ENCODE data around the gene CBLB. TPM values are rescaled to one million over a fixed set of nuclear protein-coding genes. Genes with fewer than 3 reads are reported as not detected.

The CBLB gene
- total RNA-seq, 1 experiment from 2014 or later: 8.6 TPM

DNA sequence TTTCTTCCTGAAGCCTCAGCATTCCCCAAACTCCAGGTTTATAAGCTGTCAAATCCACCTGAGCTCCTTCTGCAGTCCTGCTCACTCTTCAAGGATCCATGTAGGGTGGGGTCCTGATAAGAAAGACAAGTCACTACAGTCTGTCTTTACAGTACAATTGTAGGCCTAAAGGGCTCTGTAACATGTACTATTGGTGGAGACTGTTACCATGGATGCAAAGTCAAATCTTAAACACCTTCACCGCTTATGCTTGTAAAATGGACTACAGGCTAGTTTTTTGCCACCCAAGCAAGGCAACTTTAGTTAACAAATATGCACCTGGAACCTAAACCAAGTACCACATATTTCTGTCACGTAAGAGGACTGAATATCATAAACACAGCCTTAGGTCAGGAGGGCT, 44.7 kb downstream of the CBLB start:
- ATAC-seq (no peak), DNase-seq (ENCODE audit: low read depth, low spot score) (no peak)
- Histone ChIP-seq H3K9me3 (ENCODE audit: control insufficient read depth, insufficient read depth, low read depth, low read length) (no peaks in the 10 kb centered on the region), H3K4me3 (ENCODE audit: low read depth in 2 of 2, low read length in 2 of 2) (no peak overlapping the region), H3K4me1 (ENCODE audit: control insufficient read depth, insufficient read depth, low read length) (no peaks in the 10 kb centered on the region), H3K27ac (ENCODE audit: low read length) (no peak overlapping the region), H3K27me3 (ENCODE audit: control insufficient read depth, insufficient read depth, low read length) (no peaks in the 10 kb centered on the region), H3K36me3 (ENCODE audit: control insufficient read depth, insufficient read depth, low read length) (no peaks in the 10 kb centered on the region)
- TF ChIP-seq SIN3A (IDR thresholded peaks at IDR 0.05; ENCODE audit: borderline replicate concordance, insufficient read depth, low read depth, low read length) (no peak), POLR2AphosphoS5 (IDR thresholded peaks at IDR 0.05; ENCODE audit: low read depth, low read length) (no peak), TCF7L2 (IDR thresholded peaks at IDR 0.05; ENCODE audit: low read depth, low read length) (no peak), REST (IDR thresholded peaks at IDR 0.05; ENCODE audit: insufficient read depth in 1 of 2, low read depth in 2 of 2, low read length in 1 of 2) (no peak)
- TF ChIP-seq, protein P1, sequence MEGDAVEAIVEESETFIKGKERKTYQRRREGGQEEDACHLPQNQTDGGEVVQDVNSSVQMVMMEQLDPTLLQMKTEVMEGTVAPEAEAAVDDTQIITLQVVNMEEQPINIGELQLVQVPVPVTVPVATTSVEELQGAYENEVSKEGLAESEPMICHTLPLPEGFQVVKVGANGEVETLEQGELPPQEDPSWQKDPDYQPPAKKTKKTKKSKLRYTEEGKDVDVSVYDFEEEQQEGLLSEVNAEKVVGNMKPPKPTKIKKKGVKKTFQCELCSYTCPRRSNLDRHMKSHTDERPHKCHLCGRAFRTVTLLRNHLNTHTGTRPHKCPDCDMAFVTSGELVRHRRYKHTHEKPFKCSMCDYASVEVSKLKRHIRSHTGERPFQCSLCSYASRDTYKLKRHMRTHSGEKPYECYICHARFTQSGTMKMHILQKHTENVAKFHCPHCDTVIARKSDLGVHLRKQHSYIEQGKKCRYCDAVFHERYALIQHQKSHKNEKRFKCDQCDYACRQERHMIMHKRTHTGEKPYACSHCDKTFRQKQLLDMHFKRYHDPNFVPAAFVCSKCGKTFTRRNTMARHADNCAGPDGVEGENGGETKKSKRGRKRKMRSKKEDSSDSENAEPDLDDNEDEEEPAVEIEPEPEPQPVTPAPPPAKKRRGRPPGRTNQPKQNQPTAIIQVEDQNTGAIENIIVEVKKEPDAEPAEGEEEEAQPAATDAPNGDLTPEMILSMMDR (IDR thresholded peaks at IDR 0.05): no peak
- intact Hi-C loops (cut with micrococcal nuclease; ENCODE audit: unreplicated experiment): no loop called here
- CTCF ChIA-PET: no interaction called here
- in situ Hi-C loops (cut with HindIII; ENCODE audit: low pct_unique_long_range_greater_than_20kb, low sequenced_read_pairs): no loop called here
- POLR2A ChIA-PET: no interaction called here
- no TSS peak for BruUV-seq (replicated peaks)

DNA sequence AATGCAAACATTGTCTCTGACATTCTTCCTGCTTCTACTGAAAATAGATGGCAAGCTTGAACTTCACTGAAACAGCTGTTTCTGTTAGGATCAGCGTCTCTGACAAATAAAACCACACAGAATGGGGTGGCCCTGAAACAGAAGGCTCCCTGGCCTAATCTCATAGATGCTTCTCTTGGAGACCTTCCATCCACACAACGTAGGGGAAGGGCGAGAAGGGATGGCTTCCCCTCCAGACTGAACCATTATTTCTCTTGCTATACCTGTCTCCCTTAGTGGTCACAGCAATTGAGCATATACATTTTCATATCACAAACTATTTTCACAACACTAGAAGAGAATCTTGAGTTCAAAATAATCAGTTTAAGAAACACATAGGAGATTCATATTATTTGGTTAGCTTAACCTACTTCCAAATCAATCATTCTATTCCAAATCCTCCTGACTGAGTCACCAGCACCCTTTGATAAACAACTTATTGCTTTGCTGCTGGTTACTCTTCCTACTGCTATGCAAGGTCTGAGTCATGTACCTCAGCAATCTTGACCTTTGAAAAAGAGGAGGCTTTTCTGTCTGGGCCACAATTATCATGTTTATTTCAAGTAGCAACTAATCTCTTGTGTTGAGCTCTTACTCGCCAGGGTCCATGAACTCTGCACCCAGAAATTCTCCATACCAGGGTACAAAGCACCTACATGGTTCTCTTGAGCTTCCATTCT, 45.5 kb downstream of the CBLB start:
- ChIA-PET POLR2A (no interaction called here), CTCF (no interaction called here)
- no peak overlapping the region for H3K4me3 ChIP-seq (ENCODE audit: low read depth in 2 of 2, low read length in 2 of 2)
- DNase-seq (ENCODE audit: low read depth, low spot score) (no peak), ATAC-seq (no peak; the same call in 1 of the 2 replicates)
- TF ChIP-seq, protein P1 (IDR thresholded peaks at IDR 0.05): no peak
- TF ChIP-seq SIN3A (IDR thresholded peaks at IDR 0.05; ENCODE audit: borderline replicate concordance, insufficient read depth, low read depth, low read length) (no peak), REST (IDR thresholded peaks at IDR 0.05; ENCODE audit: insufficient read depth in 1 of 2, low read depth in 2 of 2, low read length in 1 of 2) (no peak), POLR2AphosphoS5 (IDR thresholded peaks at IDR 0.05; ENCODE audit: low read depth, low read length) (no peak), TCF7L2 (IDR thresholded peaks at IDR 0.05; ENCODE audit: low read depth, low read length) (no peak)
- H3K27ac ChIP-seq (ENCODE audit: low read length): no peak overlapping the region
- H3K9me3 ChIP-seq (ENCODE audit: control insufficient read depth, insufficient read depth, low read depth, low read length): no peaks in the 10 kb centered on the region
- no TSS peak for BruUV-seq (replicated peaks)
- no peaks in the 10 kb centered on the region for H3K27me3 ChIP-seq (ENCODE audit: control insufficient read depth, insufficient read depth, low read length)
- H3K4me1 ChIP-seq (ENCODE audit: control insufficient read depth, insufficient read depth, low read length): no peaks in the 10 kb centered on the region
- in situ Hi-C loops (cut with HindIII; ENCODE audit: low pct_unique_long_range_greater_than_20kb, low sequenced_read_pairs): no loop called here
- intact Hi-C loops (cut with micrococcal nuclease; ENCODE audit: unreplicated experiment): no loop called here
- H3K36me3 ChIP-seq (ENCODE audit: control insufficient read depth, insufficient read depth, low read length): no peaks in the 10 kb centered on the region
